ENCODE results near the gene CTRB2. TPM values are rescaled to one million over a fixed set of nuclear protein-coding genes. Genes with fewer than 3 reads are reported as not detected.
A peak's percentile ranks its signal among the peaks of the same experiment; 100 is the strongest.
"Not testable (repeated sequence)": the region's sequence is repeated elsewhere in the genome, so short reads cannot be mapped to it uniquely, and the experiment has no call there.

Gene CTRB2
- total RNA-seq, 2 donors from 2014 or later = not detected

DNA sequence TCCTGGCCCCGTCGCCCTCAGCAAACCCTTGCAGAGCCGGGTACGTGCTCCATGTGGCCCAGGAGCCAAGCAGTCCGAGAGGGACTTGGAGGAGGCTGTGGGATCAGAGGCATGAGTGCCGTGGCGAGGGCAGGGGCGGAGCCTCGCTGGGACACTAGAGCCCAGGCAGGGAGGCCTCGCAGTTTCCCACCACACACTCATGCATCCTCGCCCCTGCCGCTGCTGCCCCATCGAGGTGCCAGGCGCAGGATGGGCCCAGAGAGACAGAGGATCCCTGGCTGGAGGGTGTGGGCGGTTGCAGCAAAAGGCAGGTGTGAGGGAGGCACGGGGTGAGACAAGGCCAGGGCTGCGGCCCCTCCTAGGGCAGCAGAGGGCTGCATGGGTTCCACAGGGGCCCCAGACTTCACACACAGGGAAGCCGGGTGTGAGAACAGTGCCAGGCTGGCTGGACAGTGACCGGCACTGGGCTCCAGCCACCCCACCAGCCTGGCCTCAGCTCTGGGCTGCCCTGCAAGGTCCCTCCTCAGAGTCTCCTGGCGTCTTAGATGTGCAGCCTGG, 36.8 kb upstream of the CTRB2 start:
- TF ChIP-seq, protein P1, sequence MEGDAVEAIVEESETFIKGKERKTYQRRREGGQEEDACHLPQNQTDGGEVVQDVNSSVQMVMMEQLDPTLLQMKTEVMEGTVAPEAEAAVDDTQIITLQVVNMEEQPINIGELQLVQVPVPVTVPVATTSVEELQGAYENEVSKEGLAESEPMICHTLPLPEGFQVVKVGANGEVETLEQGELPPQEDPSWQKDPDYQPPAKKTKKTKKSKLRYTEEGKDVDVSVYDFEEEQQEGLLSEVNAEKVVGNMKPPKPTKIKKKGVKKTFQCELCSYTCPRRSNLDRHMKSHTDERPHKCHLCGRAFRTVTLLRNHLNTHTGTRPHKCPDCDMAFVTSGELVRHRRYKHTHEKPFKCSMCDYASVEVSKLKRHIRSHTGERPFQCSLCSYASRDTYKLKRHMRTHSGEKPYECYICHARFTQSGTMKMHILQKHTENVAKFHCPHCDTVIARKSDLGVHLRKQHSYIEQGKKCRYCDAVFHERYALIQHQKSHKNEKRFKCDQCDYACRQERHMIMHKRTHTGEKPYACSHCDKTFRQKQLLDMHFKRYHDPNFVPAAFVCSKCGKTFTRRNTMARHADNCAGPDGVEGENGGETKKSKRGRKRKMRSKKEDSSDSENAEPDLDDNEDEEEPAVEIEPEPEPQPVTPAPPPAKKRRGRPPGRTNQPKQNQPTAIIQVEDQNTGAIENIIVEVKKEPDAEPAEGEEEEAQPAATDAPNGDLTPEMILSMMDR (IDR thresholded peaks at IDR 0.05) = no peak
- Histone ChIP-seq H3K4me1 (peaks cover 0 to 95% of the 10 kb centered on the region in 2 donors), H3K27ac (peak overlapping the region; percentile 97 to 98), H3K4me3 (no peak overlapping the region), H3K27me3 (no peaks in the 10 kb centered on the region), H3K36me3 (peaks cover 20% of the 10 kb centered on the region), H3K9me3 (no peaks in the 10 kb centered on the region)
- no peak for DNase-seq (ENCODE audit: low spot score)

GRCh38 chr16:75242436-75243078, 35.6 kb upstream of the CTRB2 start:
- not testable (repeated sequence) for H3K9me3 ChIP-seq; DNase-seq (ENCODE audit: low spot score); H3K27me3 ChIP-seq; H3K4me3 ChIP-seq
- peak overlapping the region; percentile 97 to 98 for H3K27ac ChIP-seq
- H3K4me1 ChIP-seq = peaks cover 0 to 95% of the 10 kb centered on the region in 2 donors
- H3K36me3 ChIP-seq = peaks cover 20% of the 10 kb centered on the region

GRCh38 chr16:75241955-75242354, 35.0 kb upstream of the CTRB2 start:
- H3K4me1 ChIP-seq = peaks cover 0 to 95% of the 10 kb centered on the region in 2 donors
- H3K27ac ChIP-seq = peak overlapping the region in 1 of 2 donors; percentile 97
- H3K9me3 ChIP-seq = no peaks in the 10 kb centered on the region
- H3K4me3 ChIP-seq = no peak overlapping the region
- no peaks in the 10 kb centered on the region for H3K27me3 ChIP-seq
- no peak for DNase-seq (ENCODE audit: low spot score)
- H3K36me3 ChIP-seq = peaks cover 20% of the 10 kb centered on the region
- TF ChIP-seq, protein P1 (IDR thresholded peaks at IDR 0.05) = no peak

DNA sequence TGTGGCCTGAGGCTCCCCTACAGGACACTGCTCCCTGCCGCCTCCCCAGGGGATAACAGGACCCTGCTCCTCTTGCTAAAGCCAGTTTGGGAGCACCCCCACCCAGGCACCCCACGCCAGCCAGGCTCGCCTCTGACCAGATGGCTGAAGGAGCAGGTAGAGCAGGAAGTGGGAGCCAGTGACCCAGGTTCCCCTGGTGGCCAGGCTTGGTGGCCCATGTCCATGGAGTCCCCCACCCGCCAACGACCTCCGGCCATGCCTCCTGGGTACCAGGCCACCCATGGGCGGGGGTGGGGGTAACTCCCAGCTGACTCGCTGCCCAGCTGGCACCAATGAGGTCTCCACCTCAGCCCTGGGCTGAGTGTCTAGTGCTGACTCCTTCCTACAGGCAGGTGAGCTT, 34.5 kb upstream of the CTRB2 start:
- DNase-seq (ENCODE audit: low spot score) = no peak
- H3K4me3 ChIP-seq = no peak overlapping the region
- peaks cover 20% of the 10 kb centered on the region for H3K36me3 ChIP-seq
- no peaks in the 10 kb centered on the region for H3K9me3 ChIP-seq
- TF ChIP-seq, protein P1 (IDR thresholded peaks at IDR 0.05) = no peak
- H3K27me3 ChIP-seq = no peaks in the 10 kb centered on the region
- H3K4me1 ChIP-seq = peaks cover 0 to 92% of the 10 kb centered on the region in 2 donors
- peak overlapping the region in 1 of 2 donors; percentile 97 for H3K27ac ChIP-seq

DNA sequence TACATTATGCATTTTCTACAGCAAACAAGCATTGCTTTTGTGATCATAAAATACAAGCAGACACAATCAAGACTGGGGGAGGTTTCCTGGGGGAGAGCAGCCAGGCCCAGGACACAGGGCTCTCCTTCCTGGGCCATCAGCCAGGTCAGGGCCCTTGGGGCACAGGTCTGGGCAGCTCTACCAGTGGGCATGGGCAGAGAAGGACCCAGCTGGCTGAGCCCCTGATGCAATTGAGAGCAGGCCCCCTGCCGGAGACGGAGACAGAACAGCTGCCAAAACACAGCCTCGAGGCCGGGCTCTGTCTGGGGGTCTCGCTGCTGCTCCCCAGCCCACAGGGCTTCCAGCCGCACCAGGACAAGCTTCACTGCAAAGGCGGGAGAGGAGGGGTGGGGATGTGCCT, 33.7 kb upstream of the CTRB2 start:
- H3K27me3 ChIP-seq; DNase-seq (ENCODE audit: low spot score); H3K9me3 ChIP-seq; H3K4me3 ChIP-seq: not testable (repeated sequence)
- H3K27ac ChIP-seq = peak overlapping the region; percentile 88 to 93
- peaks cover 0 to 84% of the 10 kb centered on the region in 2 donors for H3K4me1 ChIP-seq
- peaks cover 21% of the 10 kb centered on the region for H3K36me3 ChIP-seq

DNA sequence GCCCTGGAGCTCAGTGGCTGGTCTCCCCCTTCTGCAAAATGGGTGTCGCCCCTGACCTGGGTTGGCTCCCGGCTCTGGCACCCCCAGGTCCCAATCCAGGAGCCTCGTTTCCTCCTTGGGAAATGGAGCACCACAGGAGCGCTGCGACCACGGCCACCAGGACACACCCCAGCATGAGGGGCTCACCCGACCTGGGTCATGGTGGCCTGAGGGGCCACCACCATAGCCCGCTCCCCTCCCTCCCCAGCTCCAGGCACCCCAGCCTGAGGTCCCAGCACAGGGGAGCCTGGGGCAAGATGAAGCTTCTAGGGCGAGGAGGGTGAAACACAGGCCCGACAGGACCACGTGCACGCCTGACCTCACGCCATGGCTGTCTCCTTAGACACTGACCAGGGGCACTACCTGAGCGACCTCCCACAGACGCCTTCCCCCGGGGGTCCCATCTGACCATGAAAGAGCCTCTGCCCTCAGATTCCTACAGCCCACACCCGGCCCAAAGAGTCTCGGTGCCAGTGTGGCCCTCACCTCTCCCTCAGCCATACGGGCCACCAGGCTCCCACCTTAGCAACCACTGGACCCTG, 32.7 kb upstream of the CTRB2 start:
- peaks cover 31% of the 10 kb centered on the region for H3K36me3 ChIP-seq
- TF ChIP-seq, protein P1 (IDR thresholded peaks at IDR 0.05) = no peak
- peaks cover 0 to 79% of the 10 kb centered on the region in 2 donors for H3K4me1 ChIP-seq
- DNase-seq (ENCODE audit: low spot score) = no peak
- peak overlapping the region; percentile 88 to 93 for H3K27ac ChIP-seq
- no peaks in the 10 kb centered on the region for H3K27me3 ChIP-seq
- H3K4me3 ChIP-seq = no peak overlapping the region
- H3K9me3 ChIP-seq = no peaks in the 10 kb centered on the region

All from right atrium auricular region (tissue), 2 donors.